ENCODE data around the gene TENM3.

DNA sequence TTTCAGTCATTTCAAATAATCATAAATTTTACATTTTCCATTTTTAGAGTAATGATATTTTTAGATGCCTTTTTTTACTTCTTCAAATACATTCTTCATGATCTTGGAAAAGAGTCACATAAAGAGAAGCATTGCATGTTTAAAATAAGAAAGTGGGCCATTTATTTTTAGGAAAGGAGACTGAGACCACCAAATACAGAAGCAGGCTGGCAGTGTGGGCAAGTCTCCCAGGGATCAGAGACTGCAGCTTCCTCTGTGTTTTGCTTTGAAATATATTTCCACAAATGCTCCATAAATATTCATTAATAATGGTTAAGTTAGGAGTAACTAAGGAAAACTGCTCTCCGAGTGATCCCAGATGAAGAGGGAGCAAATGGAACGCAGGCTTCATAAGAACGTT, 397.3 kb downstream of the TENM3 start:
- no peak for TF ChIP-seq POLR2A (IDR thresholded peaks at IDR 0.05)
- TF ChIP-seq, protein P1, sequence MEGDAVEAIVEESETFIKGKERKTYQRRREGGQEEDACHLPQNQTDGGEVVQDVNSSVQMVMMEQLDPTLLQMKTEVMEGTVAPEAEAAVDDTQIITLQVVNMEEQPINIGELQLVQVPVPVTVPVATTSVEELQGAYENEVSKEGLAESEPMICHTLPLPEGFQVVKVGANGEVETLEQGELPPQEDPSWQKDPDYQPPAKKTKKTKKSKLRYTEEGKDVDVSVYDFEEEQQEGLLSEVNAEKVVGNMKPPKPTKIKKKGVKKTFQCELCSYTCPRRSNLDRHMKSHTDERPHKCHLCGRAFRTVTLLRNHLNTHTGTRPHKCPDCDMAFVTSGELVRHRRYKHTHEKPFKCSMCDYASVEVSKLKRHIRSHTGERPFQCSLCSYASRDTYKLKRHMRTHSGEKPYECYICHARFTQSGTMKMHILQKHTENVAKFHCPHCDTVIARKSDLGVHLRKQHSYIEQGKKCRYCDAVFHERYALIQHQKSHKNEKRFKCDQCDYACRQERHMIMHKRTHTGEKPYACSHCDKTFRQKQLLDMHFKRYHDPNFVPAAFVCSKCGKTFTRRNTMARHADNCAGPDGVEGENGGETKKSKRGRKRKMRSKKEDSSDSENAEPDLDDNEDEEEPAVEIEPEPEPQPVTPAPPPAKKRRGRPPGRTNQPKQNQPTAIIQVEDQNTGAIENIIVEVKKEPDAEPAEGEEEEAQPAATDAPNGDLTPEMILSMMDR (IDR thresholded peaks at IDR 0.05), result no peak

All from testis (tissue), 2 donors.